Measurements from ENCODE around the gene EHBP1L1.

GRCh38 chr11:65551572-65552387 is 24.1 kb upstream of the EHBP1L1 start:
- peak; percentile 48; the same call in 1 of the 2 replicates for TF ChIP-seq CTCF (tag by site-specific recombination; IDR thresholded peaks at IDR 0.05)
- no peak for TF ChIP-seq ZNF274 (IDR thresholded peaks at IDR 0.05; ENCODE audit: low read length)
- TF ChIP-seq ZNF274 (tag by site-specific recombination; IDR thresholded peaks at IDR 0.05; ENCODE audit: borderline replicate concordance) = no peak
- no peak for TF ChIP-seq HOXD13 (CRISPR knock-in tag; IDR thresholded peaks at IDR 0.05; ENCODE audit: borderline replicate concordance)
- peak; percentile 100 for TF ChIP-seq BCL11A (tag by site-specific recombination; IDR thresholded peaks at IDR 0.05; ENCODE audit: low read depth)
- TF ChIP-seq ZNF658 (tag by site-specific recombination; IDR thresholded peaks at IDR 0.05) = no peak
